Measurements from ENCODE around the gene HCN3.
A peak's percentile ranks its signal among the peaks of the same experiment; 100 is the strongest.

The HCN3 gene

DNA sequence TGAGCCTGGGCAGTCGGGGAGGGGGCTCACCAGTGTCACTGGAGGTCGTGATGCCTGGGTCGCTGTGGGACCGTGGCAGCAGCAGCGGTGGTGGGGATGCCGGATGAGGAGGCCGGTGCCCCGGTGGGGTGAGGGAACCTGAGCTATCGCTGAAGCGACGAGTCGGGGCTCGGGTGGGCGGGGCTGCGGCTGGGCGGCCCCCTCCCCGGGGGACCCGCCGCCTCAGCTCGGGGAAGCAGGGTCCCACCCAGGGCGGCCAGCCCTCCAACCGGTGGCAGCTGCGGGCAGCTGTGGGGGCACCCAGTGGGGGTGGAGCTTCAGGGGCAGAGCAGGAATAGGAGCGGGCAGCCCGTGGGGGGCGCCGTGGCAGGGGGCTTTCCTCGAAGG lies 27.0 kb upstream of the HCN3 start:
- no peak for DNase-seq (ENCODE audit: low spot score)
- TF ChIP-seq, protein P1, sequence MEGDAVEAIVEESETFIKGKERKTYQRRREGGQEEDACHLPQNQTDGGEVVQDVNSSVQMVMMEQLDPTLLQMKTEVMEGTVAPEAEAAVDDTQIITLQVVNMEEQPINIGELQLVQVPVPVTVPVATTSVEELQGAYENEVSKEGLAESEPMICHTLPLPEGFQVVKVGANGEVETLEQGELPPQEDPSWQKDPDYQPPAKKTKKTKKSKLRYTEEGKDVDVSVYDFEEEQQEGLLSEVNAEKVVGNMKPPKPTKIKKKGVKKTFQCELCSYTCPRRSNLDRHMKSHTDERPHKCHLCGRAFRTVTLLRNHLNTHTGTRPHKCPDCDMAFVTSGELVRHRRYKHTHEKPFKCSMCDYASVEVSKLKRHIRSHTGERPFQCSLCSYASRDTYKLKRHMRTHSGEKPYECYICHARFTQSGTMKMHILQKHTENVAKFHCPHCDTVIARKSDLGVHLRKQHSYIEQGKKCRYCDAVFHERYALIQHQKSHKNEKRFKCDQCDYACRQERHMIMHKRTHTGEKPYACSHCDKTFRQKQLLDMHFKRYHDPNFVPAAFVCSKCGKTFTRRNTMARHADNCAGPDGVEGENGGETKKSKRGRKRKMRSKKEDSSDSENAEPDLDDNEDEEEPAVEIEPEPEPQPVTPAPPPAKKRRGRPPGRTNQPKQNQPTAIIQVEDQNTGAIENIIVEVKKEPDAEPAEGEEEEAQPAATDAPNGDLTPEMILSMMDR (IDR thresholded peaks at IDR 0.05; ENCODE audit: extremely low read depth, insufficient read depth, missing control alignments) = no peak
- in situ Hi-C loops (cut with MboI; ENCODE audit: low pct_unique_long_range_greater_than_20kb, low sequenced_read_pairs, unreplicated experiment) = loop anchor here (25.0 kb wide), 1 partner anchor 337 kb away; no protein-coding TSS in a partner anchor

DNA sequence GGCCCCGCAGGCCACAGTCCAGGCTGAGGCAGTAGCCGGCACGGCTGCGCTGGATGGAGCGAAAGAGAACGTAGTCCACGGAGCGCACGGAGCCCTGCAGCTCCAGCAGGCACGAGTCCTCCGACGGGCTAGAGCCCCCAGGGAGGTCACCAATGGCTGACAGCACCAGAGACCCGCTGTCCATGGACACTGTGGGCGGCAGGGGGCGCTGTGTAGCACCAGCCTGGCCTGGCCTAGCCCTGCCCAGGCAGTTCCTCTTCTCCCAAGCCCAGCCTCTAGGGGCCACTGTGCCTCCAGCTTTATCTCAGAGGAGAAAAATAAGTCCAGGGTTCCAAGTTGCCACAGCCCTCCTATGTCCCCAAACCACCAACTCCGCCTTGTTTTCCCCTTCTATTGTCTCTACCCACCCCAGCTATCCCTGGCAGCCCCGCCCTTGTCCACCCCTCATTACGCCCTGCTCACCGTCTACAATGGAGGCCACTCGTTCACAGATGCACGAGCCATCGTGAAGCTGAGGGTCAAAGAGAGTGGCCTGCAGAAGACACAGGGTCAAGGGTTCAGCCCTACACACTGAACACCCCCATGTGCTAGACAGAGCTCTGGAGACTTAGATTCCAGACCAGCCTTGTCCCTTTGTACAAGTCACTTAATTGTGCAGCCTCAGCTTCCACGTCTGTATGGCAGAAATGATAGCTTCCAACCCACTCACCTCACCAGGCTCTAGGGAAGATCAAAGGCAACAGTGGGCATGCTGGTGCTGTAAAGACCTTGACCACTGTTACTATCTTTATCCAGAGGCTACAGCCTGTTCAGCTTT lies 26.4 kb upstream of the HCN3 start:
- DNase-seq (ENCODE audit: low spot score) = peak; percentile 98
- in situ Hi-C loops (cut with MboI; ENCODE audit: low pct_unique_long_range_greater_than_20kb, low sequenced_read_pairs, unreplicated experiment) = loop anchor here (25.0 kb wide), 1 partner anchor 336 kb away; no protein-coding TSS in a partner anchor

DNA sequence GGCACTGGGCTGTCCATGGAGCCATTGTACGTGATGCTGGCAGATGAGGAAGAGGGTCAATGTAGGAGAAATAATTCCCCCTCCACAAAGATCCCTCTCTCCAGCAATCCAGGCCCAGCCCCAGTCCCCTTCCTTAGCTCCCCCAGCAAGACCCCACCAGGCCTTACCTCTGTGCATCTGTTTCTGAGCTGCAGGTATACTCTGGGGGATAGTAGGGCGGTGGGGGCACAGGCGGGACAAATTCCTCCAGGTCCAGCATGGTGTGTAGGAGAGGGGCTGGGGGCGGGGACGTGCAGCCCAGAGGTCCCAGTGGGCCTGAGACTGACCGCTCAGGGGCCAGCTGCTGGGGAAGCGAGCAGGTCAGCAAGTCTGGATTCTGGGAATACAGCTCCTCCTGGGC lies 25.7 kb upstream of the HCN3 start:
- in situ Hi-C loops (cut with MboI; ENCODE audit: low pct_unique_long_range_greater_than_20kb, low sequenced_read_pairs, unreplicated experiment) = loop anchor here (25.0 kb wide), 1 partner anchor 336 kb away; no protein-coding TSS in a partner anchor
- no peak for DNase-seq (ENCODE audit: low spot score)
- TF ChIP-seq, protein P1 (IDR thresholded peaks at IDR 0.05; ENCODE audit: extremely low read depth, insufficient read depth, missing control alignments) = no peak

More for the DNA sequence above, 26.4 kb upstream of the HCN3 start:
- TF ChIP-seq, protein P1 (IDR thresholded peaks at IDR 0.05; ENCODE audit: extremely low read depth, insufficient read depth, missing control alignments) = peak; percentile 100

DNA sequence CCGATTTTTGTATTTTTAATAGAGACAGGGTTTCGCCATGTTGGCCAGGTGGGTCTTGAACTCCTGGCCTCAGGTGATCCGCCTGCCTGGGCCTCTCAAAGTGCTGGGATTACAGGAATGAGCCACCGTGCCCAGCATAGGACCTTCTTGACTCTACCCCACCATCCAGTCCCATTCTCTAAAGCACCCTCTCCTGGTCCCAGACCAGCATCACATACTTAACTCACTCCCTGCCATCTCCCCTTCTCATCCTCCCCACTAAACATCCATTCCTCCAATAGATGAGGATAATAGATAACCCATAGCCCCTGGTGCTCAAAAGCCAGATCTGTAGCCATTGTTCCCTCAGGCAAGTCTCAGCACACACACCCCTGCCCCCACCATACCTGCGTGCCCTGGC lies 24.1 kb upstream of the HCN3 start:
- in situ Hi-C loops (cut with MboI; ENCODE audit: low pct_unique_long_range_greater_than_20kb, low sequenced_read_pairs, unreplicated experiment) = loop anchor here (25.0 kb wide), 1 partner anchor 334 kb away; no protein-coding TSS in a partner anchor
- no peak for DNase-seq (ENCODE audit: low spot score)
- TF ChIP-seq, protein P1 (IDR thresholded peaks at IDR 0.05; ENCODE audit: extremely low read depth, insufficient read depth, missing control alignments) = no peak

DNA sequence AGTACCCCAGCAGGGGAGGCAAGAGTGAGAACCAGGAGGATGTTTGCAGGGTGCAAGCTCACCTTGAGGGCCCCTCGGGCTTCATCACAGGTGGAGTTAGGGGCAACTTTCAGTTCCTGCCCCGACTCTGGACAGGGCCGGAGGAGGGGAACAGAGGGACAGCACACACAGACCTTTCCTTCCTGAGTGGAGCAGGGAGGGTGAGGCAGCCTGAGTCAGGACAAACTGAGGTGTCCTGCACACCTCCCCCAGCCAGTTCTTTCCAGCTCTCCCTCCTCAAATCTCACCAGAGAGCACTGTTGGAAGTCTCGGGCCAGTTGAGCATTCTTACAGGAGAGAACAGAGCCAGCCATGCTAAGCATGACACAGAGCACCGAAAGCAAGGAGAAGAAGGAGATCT lies 23.5 kb upstream of the HCN3 start:
- TF ChIP-seq, protein P1 (IDR thresholded peaks at IDR 0.05; ENCODE audit: extremely low read depth, insufficient read depth, missing control alignments) = no peak
- in situ Hi-C loops (cut with MboI; ENCODE audit: low pct_unique_long_range_greater_than_20kb, low sequenced_read_pairs, unreplicated experiment) = loop anchor here (25.0 kb wide), 1 partner anchor 334 kb away; no protein-coding TSS in a partner anchor

DNA sequence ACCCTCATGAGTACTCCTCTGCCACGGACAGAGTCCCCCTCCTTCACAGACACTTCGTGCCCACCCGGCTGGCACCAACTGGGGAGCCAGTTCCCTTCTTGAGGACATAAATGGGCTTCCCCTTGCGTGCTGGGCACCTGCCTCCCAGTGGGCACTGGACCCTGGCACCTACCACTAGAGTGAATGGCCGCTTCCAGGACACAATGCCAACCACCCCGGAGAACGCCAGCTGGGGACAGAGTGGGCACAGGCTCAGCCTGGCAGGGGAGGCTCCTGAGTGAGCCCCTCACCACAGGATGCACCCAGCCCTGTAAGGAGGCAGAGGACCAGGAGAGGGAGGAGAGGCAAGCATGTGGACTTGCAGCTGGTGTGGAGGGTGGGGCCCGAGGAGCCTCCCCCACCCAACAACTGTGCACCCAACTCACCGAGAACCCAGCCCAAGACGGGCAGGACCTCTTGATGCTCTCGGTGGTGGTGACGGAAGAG lies 23.0 kb upstream of the HCN3 start:
- in situ Hi-C loops (cut with MboI; ENCODE audit: low pct_unique_long_range_greater_than_20kb, low sequenced_read_pairs, unreplicated experiment) = loop anchor here (25.0 kb wide), 1 partner anchor 333 kb away; no protein-coding TSS in a partner anchor
- TF ChIP-seq, protein P1 (IDR thresholded peaks at IDR 0.05; ENCODE audit: extremely low read depth, insufficient read depth, missing control alignments) = no peak
- no peak for DNase-seq (ENCODE audit: low spot score)

More for the DNA sequence above, 23.5 kb upstream of the HCN3 start:
- no peak for DNase-seq (ENCODE audit: low spot score)
